HG03108 (cell line): ENCODE results near the gene VASH1.

Source experiments
- ATAC-seq: cut with Tn5 transposase; IDR thresholded peaks from one replicate; pipeline ENCODE4 v1.9.1; 2021; ENCODE audit warnings: moderate library complexity; ENCODE audit not compliant: unreplicated experiment

The VASH1 gene

GRCh38 chr14:76827696-76828296 lies 66.5 kb downstream of the VASH1 start:
- ATAC-seq, result no peak

GRCh38 chr14:76828339-76829012 lies 67.2 kb downstream of the VASH1 start:
- no peak for ATAC-seq

GRCh38 chr14:76829013-76829365 lies 67.7 kb downstream of the VASH1 start:
- ATAC-seq, result no peak

GRCh38 chr14:76829650-76830421 lies 68.6 kb downstream of the VASH1 start:
- no peak for ATAC-seq

- no peak for ATAC-seq
Measured at GRCh38 chr14:76830556-76830955, 69.3 kb downstream of the VASH1 start.

- ATAC-seq, result no peak
Measured at GRCh38 chr14:76832503-76832988, 71.3 kb downstream of the VASH1 start.
